HepG2 (cell line): ENCODE data around the gene SLCO4A1.

Experiments used
- ATF7 ChIP-seq, 2 experiments: fragments of 450-650 bp in 1 of 2; sonication (generic) in 1 of 2; formaldehyde crosslinking in 1 of 2; IDR thresholded peaks; 2 replicates each; pipeline versions ENCODE4 v1.4.0 to v1.6.1; 2016 to 2020; ENCODE audit warnings: antibody characterized with exemption in 1 of 2, mild to moderate bottlenecking in 1 of 2, missing genetic modification reagents in 1 of 2
- BRD4 ChIP-seq: sonication (generic); formaldehyde crosslinking; IDR thresholded peaks from 2 replicates; pipeline ENCODE4 v1.4.0; 2020; ENCODE audit warnings: missing genetic modification reagents
- ETV5 ChIP-seq: IDR thresholded peaks from 2 replicates; pipeline ENCODE4 v1.6.1; 2018; ENCODE audit warnings: missing biosample characterization, missing genetic modification reagents, inconsistent platforms, borderline replicate concordance
- GZF1 ChIP-seq: sonication (generic); formaldehyde crosslinking; IDR thresholded peaks from 2 replicates; pipeline ENCODE4 v1.5.1; 2020; ENCODE audit warnings: mild to moderate bottlenecking, missing genetic modification reagents
- HOXA9 ChIP-seq: sonication (generic); formaldehyde crosslinking; IDR thresholded peaks from 2 replicates; pipeline ENCODE4 v1.8.1; 2022; ENCODE audit warnings: missing genetic modification reagents, mild to moderate bottlenecking, moderate library complexity, borderline replicate concordance
- MXI1 ChIP-seq: IDR thresholded peaks from 3 replicates; pipeline ENCODE4 v1.6.1; 2012; ENCODE audit warnings: low read depth, low read length, inconsistent platforms, borderline replicate concordance
- MYC ChIP-seq: sonication (generic); formaldehyde crosslinking; IDR thresholded peaks from 2 replicates; pipeline ENCODE4 v1.9.0; 2021; ENCODE audit warnings: missing genetic modification reagents, borderline replicate concordance
- PRMT3 ChIP-seq: sonication (generic); formaldehyde crosslinking; IDR thresholded peaks from 2 replicates; pipeline ENCODE4 v1.8.1; 2022; ENCODE audit warnings: low read depth, mild to moderate bottlenecking, moderate library complexity, missing genetic modification reagents, borderline replicate concordance
- ZNF496 ChIP-seq: sonication (generic); formaldehyde crosslinking; IDR thresholded peaks from 2 replicates; pipeline ENCODE4 v1.8.1; 2023; ENCODE audit warnings: mild to moderate bottlenecking, moderate library complexity, missing genetic modification reagents; ENCODE audit not compliant: insufficient replicate concordance
- ZNF562 ChIP-seq: sonication (generic); formaldehyde crosslinking; IDR thresholded peaks from 2 replicates; pipeline ENCODE4 v1.8.0; 2022; ENCODE audit warnings: missing genetic modification reagents, borderline replicate concordance
- ZNF768 ChIP-seq: sonication (generic); formaldehyde crosslinking; IDR thresholded peaks from 2 replicates; pipeline ENCODE4 v1.4.0; 2020; ENCODE audit warnings: missing genetic modification reagents
- TF ChIP-seq, protein P1 (sequence below): sonication (generic); formaldehyde crosslinking; conservative IDR thresholded peaks from 2 replicates; pipeline ENCODE4 v1.8.0; 2022; ENCODE audit warnings: low read depth, missing genetic modification reagents
- TF ChIP-seq, protein P2 (sequence below): sonication (generic); formaldehyde crosslinking; IDR thresholded peaks from 2 replicates; pipeline ENCODE4 v1.4.0; 2020; ENCODE audit warnings: mild to moderate bottlenecking, missing genetic modification reagents
- TF ChIP-seq, protein P3 (sequence below), 2 experiments: sonication (generic) in 1 of 2; formaldehyde crosslinking in 1 of 2; IDR thresholded peaks; 2 replicates each; pipeline versions ENCODE4 v1.5.1 to v1.6.1; 2011 to 2020; ENCODE audit warnings: borderline replicate concordance in 1 of 2, low read depth in 1 of 2, low read length in 1 of 2, mild to moderate bottlenecking in 1 of 2, missing genetic modification reagents in 1 of 2, moderate library complexity in 1 of 2

DNA sequence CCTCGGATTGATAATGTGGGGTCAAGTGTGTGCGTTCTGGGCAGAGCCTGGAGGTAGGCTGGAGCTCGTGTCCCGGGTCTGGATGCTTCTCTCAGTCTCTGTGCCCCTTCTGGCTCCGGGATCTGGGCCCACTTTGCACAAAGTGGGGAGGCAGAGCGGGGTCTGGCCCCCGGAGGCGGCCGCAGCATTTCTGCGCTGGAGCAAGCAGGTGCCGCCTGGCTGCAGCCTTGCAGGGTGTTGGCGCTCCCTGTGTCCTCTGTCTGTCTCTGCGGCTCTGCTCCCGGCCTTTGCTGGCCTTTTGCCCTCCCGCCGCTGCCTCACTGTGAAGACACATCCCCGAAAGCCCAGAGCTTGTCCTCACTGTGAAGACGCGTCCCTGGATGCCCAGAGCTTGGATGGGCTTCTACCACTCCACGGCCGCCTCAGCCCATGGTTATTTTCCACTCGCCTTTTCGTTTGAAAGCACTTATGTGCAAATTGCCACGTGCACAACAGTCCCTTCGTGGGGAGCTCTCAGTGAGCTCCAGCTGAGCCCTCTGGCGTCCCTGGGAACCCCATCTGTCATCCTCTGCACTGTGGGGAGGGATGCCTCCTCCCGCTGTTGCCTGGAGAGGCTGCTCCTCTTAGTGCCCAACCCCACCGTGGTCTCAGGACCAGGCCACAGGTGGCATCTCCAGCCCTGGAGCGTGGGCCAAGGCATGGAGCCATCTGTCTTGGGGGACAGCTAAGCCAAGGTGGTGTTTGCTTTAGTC, 17.4 kb downstream of the SLCO4A1 start:
- TF ChIP-seq, protein P1, sequence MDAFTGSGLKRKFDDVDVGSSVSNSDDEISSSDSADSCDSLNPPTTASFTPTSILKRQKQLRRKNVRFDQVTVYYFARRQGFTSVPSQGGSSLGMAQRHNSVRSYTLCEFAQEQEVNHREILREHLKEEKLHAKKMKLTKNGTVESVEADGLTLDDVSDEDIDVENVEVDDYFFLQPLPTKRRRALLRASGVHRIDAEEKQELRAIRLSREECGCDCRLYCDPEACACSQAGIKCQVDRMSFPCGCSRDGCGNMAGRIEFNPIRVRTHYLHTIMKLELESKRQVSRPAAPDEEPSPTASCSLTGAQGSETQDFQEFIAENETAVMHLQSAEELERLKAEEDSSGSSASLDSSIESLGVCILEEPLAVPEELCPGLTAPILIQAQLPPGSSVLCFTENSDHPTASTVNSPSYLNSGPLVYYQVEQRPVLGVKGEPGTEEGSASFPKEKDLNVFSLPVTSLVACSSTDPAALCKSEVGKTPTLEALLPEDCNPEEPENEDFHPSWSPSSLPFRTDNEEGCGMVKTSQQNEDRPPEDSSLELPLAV (CRISPR knock-in tag) = no peak
- no peak for TF ChIP-seq ATF7 (IDR thresholded peaks at IDR 0.05)
- TF ChIP-seq ATF7 (CRISPR knock-in tag; IDR thresholded peaks at IDR 0.05) = no peak
- no peak for TF ChIP-seq HOXA9 (CRISPR knock-in tag)
- no peak for TF ChIP-seq GZF1 (CRISPR knock-in tag)
- TF ChIP-seq BRD4 (CRISPR knock-in tag) = no peak
- TF ChIP-seq MXI1 = no peak
- TF ChIP-seq, protein P2, sequence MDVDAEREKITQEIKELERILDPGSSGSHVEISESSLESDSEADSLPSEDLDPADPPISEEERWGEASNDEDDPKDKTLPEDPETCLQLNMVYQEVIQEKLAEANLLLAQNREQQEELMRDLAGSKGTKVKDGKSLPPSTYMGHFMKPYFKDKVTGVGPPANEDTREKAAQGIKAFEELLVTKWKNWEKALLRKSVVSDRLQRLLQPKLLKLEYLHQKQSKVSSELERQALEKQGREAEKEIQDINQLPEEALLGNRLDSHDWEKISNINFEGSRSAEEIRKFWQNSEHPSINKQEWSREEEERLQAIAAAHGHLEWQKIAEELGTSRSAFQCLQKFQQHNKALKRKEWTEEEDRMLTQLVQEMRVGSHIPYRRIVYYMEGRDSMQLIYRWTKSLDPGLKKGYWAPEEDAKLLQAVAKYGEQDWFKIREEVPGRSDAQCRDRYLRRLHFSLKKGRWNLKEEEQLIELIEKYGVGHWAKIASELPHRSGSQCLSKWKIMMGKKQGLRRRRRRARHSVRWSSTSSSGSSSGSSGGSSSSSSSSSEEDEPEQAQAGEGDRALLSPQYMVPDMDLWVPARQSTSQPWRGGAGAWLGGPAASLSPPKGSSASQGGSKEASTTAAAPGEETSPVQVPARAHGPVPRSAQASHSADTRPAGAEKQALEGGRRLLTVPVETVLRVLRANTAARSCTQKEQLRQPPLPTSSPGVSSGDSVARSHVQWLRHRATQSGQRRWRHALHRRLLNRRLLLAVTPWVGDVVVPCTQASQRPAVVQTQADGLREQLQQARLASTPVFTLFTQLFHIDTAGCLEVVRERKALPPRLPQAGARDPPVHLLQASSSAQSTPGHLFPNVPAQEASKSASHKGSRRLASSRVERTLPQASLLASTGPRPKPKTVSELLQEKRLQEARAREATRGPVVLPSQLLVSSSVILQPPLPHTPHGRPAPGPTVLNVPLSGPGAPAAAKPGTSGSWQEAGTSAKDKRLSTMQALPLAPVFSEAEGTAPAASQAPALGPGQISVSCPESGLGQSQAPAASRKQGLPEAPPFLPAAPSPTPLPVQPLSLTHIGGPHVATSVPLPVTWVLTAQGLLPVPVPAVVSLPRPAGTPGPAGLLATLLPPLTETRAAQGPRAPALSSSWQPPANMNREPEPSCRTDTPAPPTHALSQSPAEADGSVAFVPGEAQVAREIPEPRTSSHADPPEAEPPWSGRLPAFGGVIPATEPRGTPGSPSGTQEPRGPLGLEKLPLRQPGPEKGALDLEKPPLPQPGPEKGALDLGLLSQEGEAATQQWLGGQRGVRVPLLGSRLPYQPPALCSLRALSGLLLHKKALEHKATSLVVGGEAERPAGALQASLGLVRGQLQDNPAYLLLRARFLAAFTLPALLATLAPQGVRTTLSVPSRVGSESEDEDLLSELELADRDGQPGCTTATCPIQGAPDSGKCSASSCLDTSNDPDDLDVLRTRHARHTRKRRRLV (CRISPR knock-in tag) = no peak
- no peak for TF ChIP-seq PRMT3 (CRISPR knock-in tag)
- TF ChIP-seq, protein P3, sequence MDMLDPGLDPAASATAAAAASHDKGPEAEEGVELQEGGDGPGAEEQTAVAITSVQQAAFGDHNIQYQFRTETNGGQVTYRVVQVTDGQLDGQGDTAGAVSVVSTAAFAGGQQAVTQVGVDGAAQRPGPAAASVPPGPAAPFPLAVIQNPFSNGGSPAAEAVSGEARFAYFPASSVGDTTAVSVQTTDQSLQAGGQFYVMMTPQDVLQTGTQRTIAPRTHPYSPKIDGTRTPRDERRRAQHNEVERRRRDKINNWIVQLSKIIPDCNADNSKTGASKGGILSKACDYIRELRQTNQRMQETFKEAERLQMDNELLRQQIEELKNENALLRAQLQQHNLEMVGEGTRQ (IDR thresholded peaks at IDR 0.05; ENCODE audit: low read depth, low read length) = no peak
- TF ChIP-seq, protein P3 (CRISPR knock-in tag; IDR thresholded peaks at IDR 0.05; ENCODE audit: borderline replicate concordance) = no peak
- TF ChIP-seq ZNF562 = no peak
- no peak for TF ChIP-seq ZNF496 (CRISPR knock-in tag)
- TF ChIP-seq ZNF768 = no peak
- TF ChIP-seq ETV5 = no peak
- TF ChIP-seq MYC (CRISPR knock-in tag) = no peak
